Stomach (tissue), 4 donors: Measurements from ENCODE around the gene FAM3D.
"Not testable (repeated sequence)": the region's sequence is repeated elsewhere in the genome, so short reads cannot be mapped to it uniquely, and the experiment has no call there.

Source experiments
- CTCF ChIP-seq, 7 experiments: fragments of 450-650 bp in 4 of 7; fragments of 200-600 bp in 3 of 7; sonication (generic) in 3 of 7; IDR thresholded peaks; one replicate each; pipeline ENCODE4 v1.5.1; 2016 to 2019; ENCODE audit warnings: antibody characterized with exemption in 7 of 7, control low read depth in 2 of 7, mild to moderate bottlenecking in 1 of 7
- POLR2A ChIP-seq, 4 donors: fragments of 450-650 bp; IDR thresholded peaks; one replicate each; pipeline ENCODE4 v1.6.1; 2016; ENCODE audit warnings: antibody characterized with exemption in 4 of 4, control low read depth in 2 of 4, mild to moderate bottlenecking in 1 of 4, moderate library complexity in 1 of 4
- POLR2AphosphoS5 ChIP-seq, 3 donors: sonication (generic); formaldehyde crosslinking; IDR thresholded peaks; one replicate each; pipeline ENCODE4 v1.6.1; 2016; ENCODE audit warnings: antibody characterized with exemption in 3 of 3

DNA sequence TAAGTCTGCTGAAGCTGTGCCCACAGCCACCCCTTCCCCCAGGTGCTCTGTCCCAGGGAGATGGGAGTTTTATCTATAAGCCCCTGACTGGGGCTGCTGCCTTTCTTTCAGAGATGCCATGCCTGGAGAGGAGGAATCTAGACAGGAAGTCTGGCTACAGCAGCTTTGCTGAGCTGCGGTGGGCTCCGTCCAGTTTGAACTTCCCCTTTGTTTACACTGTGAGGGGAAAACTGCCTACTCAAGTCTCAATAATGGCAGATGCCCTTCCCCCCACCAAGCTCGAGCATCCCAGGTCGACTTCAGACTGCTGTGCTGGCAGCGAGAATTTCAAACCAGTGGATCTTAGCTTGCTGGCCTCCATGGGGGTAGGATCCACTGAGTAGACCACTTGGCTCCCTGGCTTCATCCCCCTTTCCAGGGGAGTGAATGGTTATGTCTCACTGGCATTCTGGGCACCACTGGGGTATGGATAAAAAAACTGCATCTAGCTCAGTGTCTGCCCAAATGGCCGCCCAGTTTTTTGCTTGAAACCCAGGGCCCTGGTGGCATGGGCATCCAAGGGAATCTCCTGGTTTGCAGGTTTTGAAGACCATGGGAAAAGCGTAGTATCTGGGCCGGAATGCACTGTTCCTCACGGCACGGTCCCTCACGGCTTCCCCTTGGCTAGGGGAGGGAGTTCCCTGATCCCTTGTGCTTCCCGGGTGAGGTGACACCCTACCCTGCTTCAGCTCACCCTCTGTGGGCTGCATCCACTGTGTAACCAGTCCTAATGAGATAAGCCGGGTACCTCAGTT, 11.8 kb upstream of the FAM3D start:
- TF ChIP-seq CTCF, POLR2A, POLR2AphosphoS5 (IDR thresholded peaks at IDR 0.05): not testable (repeated sequence)
